HS-5 (cell line): ENCODE data around the gene CYFIP2.
"Not testable (repeated sequence)": the region's sequence is repeated elsewhere in the genome, so short reads cannot be mapped to it uniquely, and the experiment has no call there.

Source experiments
- DNase-seq: peaks from one replicate; pipeline ENCODE4 v3.0.0-alpha.2; 2012; ENCODE audit warnings: low read depth

Gene CYFIP2

DNA sequence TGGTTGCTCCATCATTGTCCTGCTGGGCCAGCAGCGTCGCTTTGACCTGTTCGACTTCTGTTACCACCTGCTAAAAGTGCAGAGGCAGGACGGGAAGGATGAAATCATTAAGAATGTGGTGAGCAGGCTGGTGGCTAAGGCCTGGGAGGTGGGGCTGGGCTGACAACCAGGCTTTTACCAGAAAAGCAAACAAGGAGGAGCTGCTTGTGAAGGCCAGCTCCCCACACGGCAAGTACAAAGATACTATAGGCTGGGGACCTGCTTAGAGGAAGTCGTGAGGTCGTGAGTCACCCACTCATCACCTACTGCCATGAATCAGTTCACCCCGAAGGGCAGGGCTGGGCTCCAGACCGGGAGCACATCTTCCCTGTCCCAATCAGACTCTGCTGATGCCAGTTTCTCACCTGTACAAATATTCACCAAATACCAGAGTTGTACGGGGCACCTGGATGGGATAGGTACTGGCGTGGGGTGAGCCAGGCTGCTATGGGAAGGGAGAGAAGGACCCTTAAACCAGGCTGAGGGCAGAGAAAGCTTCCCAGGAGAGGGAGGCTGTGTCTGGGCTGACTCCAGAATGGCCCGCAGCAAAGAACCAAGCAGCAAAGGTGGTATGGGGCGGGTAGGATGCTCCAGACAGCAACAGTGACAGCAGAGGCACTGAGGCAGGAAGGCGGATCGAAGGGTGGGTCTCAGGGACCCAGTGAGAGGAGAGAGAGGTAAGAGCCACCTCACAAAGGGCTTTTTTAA, 124.8 kb downstream of the CYFIP2 start:
- DNase-seq = peak; percentile 93

- no peak for DNase-seq
Observed at GRCh38 chr5:157398305-157398704, 132.4 kb downstream of the CYFIP2 start.

DNA sequence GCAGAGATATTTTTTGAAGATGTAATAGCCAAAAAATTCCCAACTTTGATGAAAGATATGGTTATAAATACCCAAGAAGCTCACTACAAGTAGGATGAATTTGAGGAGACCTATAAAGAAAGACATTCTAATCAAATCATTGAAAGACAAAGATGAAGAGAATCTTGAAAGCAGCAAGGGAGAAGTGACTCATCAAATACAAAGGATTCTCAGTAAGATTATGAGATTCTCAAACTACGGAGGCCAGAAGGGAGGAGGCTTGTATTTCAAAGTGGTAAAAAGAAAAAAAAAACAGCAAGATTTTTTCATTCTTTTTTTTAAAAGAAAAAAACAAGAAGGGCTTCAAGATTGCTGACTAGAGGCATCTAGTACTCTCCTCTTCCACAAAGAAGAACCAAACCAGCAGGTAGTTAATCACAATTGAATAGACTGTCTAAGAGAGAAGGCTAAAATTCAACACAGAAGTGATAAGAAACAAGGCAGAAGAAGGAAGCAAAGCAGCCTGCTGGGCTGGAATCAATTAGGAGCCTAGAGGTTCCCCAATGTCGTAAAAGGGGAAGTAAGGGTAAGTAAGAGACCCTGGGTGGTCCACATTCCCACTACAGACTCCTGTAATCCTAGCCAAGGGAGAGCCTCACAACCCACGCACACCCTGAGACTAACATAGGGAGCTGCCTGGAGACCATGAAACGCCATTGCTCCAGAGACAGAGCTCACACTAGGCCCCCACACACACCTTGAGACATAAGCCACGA, 135.0 kb downstream of the CYFIP2 start:
- no peak for DNase-seq

- no peak for DNase-seq
Observed at GRCh38 chr5:157415838-157416237, 149.9 kb downstream of the CYFIP2 start.

DNA sequence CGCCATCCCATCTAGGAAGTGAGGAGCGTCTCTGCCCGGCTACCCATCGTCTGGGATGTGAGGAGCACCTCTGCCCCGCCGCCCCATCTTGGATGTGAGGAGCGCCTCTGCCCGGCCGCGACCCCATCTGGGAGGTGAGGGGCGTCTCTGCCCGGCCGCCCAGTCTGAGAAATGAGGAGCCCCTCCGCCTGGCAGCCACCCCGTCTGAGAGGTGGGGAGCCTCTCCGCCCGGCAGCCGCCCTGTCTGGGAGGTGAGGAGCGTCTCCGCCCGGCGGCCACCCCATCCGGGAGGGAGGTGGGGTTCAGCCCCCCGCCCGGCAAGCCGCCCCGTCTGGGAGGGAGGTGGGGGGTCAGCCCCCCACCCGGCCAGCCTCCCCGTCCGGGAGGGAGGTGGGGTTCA, 153.6 kb downstream of the CYFIP2 start:
- DNase-seq = not testable (repeated sequence)

GRCh38 chr5:157429920-157430319, 164.0 kb downstream of the CYFIP2 start:
- DNase-seq = not testable (repeated sequence)

DNA sequence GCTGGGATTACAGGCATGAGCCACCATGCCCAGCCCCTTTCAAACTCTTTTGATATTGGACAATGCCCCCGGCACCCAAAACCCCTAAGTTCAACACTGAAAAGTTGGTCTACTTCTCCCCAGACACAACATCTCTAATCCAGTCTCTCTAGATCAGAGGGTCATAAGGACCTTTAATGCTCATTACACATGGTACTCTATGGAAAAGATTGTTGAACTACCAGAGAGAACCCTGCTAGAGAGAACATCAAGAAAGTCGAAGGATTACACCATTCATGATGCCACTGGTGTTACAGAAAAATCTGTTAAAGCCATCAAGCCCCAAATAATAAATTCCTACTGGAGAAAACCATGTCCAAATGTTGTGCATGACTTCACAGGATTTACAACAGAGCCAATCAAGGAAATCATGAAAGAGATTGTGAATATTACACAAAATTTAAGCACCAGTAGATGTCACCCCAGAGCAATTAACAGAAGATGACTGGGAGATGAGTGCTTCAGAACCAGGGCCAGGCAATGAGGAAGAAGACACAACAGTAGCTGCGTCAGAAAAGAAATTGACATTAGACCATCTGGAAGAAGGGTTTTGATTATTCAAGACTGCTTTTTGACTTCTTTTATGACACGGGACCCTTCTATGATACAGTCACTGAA, 165.7 kb downstream of the CYFIP2 start:
- DNase-seq = peak; percentile 31

- DNase-seq = no peak
Observed at GRCh38 chr5:157434096-157434495, 168.2 kb downstream of the CYFIP2 start.

- no peak for DNase-seq
Observed at GRCh38 chr5:157443041-157443549, 177.2 kb downstream of the CYFIP2 start.

DNA sequence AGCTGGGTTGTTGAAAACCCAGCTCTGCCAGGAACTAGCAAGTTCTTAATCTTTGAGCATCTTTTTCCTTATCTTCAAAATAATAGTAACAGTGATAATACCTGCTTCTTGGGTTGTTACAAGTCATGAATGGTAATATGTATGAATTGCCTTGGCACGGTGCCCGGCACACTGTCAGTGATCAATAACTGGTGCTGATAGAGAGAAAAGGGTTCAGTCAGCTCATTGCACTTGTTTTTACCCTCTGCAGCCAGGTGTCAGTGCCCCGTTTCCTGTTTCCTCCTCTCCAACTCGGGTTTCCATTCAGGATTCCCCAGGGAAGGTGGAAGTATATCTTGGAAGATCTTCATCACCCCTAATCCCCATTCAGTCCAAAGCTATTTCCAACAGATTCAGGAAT, 178.3 kb downstream of the CYFIP2 start:
- DNase-seq = no peak
